ENCODE results near the gene QKI. TPM values are rescaled to one million over a fixed set of nuclear protein-coding genes. Genes with fewer than 3 reads are reported as not detected.

Gene QKI
- total and polyA plus RNA-seq, 4 donors, result 27.1 to 213 (median 89.5) TPM

DNA sequence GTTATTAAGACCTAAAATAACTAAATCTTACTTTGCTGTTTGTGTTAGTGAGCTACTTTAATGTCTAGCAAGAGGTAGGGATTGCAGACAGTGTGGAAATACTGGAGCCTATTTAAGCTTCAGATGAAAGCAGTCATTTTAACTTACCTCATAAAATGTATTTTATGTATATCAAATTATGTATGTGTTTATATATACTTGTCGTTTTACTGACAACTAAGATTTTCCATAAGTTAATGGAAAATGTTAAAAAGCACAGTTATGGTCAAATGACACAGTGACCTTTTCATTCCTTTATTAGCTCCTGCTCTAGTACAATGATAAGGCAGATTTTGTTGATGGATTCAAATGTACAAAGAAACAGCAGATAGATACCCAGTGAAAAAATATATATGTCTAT lies 34.6 kb downstream of the QKI start:
- H3K9me3 ChIP-seq (ENCODE audit: control insufficient read depth, low read length), result no peaks in the 10 kb centered on the region
- H3K27ac ChIP-seq (ENCODE audit: low read depth in 1 of 2, low read length in 2 of 2), result no peak overlapping the region
- 11 to 12% methylated on average over 1 of the region's 1 CpG for WGBS, 2 donors
- no peaks in the 10 kb centered on the region for H3K36me3 ChIP-seq (ENCODE audit: control insufficient read depth in 1 of 2, insufficient read depth in 2 of 2, low read length in 1 of 2)
- intact Hi-C loops (cut with DNase I), result no loop called here
- no peaks in the 10 kb centered on the region for H3K27me3 ChIP-seq (ENCODE audit: control insufficient read depth in 1 of 2, insufficient read depth in 2 of 2, low read length in 1 of 2)
- ATAC-seq (ENCODE audit: low FRiP score) (no peak), DNase-seq (no peak)
- H3K4me1 ChIP-seq (ENCODE audit: control insufficient read depth in 1 of 2, insufficient read depth in 2 of 2, low read length in 2 of 2), result peaks cover 0 to 3% of the 10 kb centered on the region in 2 donors
- no peak overlapping the region for H3K4me3 ChIP-seq (ENCODE audit: low read length in 2 of 2)

GRCh38 chr6:163454425-163454824 lies 39.9 kb downstream of the QKI start:
- no peak for DNase-seq
- Histone ChIP-seq H3K4me1 (ENCODE audit: control insufficient read depth in 1 of 2, insufficient read depth in 2 of 2, low read length in 2 of 2) (peaks cover 3 to 10% of the 10 kb centered on the region in 2 donors), H3K36me3 (ENCODE audit: control insufficient read depth in 1 of 2, insufficient read depth in 2 of 2, low read length in 1 of 2) (no peaks in the 10 kb centered on the region), H3K9me3 (ENCODE audit: control insufficient read depth, low read length) (no peaks in the 10 kb centered on the region), H3K4me3 (ENCODE audit: low read length in 2 of 2) (no peak overlapping the region), H3K27me3 (ENCODE audit: control insufficient read depth in 1 of 2, insufficient read depth in 2 of 2, low read length in 1 of 2) (no peaks in the 10 kb centered on the region), H3K27ac (ENCODE audit: low read depth in 1 of 2, low read length in 2 of 2) (no peak overlapping the region)
- 97 to 98% methylated on average over 2 of the region's 2 CpGs for WGBS, 2 donors
- no peak for ATAC-seq (ENCODE audit: low FRiP score)
- intact Hi-C loops (cut with DNase I), result no loop called here

GRCh38 chr6:163455552-163455951 lies 41.0 kb downstream of the QKI start:
- no peaks in the 10 kb centered on the region for H3K9me3 ChIP-seq (ENCODE audit: control insufficient read depth, low read length)
- H3K27me3 ChIP-seq (ENCODE audit: control insufficient read depth in 1 of 2, insufficient read depth in 2 of 2, low read length in 1 of 2), result no peaks in the 10 kb centered on the region
- ATAC-seq (ENCODE audit: low FRiP score), result no peak
- intact Hi-C loops (cut with DNase I), result no loop called here
- no peak overlapping the region for H3K4me3 ChIP-seq (ENCODE audit: low read length in 2 of 2)
- DNase-seq, result no peak
- H3K27ac ChIP-seq (ENCODE audit: low read depth in 1 of 2, low read length in 2 of 2), result no peak overlapping the region
- H3K36me3 ChIP-seq (ENCODE audit: control insufficient read depth in 1 of 2, insufficient read depth in 2 of 2, low read length in 1 of 2), result no peaks in the 10 kb centered on the region
- peaks cover 3 to 10% of the 10 kb centered on the region in 2 donors for H3K4me1 ChIP-seq (ENCODE audit: control insufficient read depth in 1 of 2, insufficient read depth in 2 of 2, low read length in 2 of 2)

GRCh38 chr6:163457637-163458561 lies 43.4 kb downstream of the QKI start:
- 68 to 70% methylated on average over 3 of the region's 3 CpGs for WGBS, 2 donors
- intact Hi-C loops (cut with DNase I), result no loop called here
- peaks cover 3 to 10% of the 10 kb centered on the region in 2 donors for H3K4me1 ChIP-seq (ENCODE audit: control insufficient read depth in 1 of 2, insufficient read depth in 2 of 2, low read length in 2 of 2)
- ATAC-seq (ENCODE audit: low FRiP score) (peak; percentile 56), DNase-seq (no peak)
- H3K27me3 ChIP-seq (ENCODE audit: control insufficient read depth in 1 of 2, insufficient read depth in 2 of 2, low read length in 1 of 2), result no peaks in the 10 kb centered on the region
- no peak overlapping the region for H3K4me3 ChIP-seq (ENCODE audit: low read length in 2 of 2)
- no peaks in the 10 kb centered on the region for H3K36me3 ChIP-seq (ENCODE audit: control insufficient read depth in 1 of 2, insufficient read depth in 2 of 2, low read length in 1 of 2)
- H3K9me3 ChIP-seq (ENCODE audit: control insufficient read depth, low read length), result no peaks in the 10 kb centered on the region
- no peak overlapping the region for H3K27ac ChIP-seq (ENCODE audit: low read depth in 1 of 2, low read length in 2 of 2)

DNA sequence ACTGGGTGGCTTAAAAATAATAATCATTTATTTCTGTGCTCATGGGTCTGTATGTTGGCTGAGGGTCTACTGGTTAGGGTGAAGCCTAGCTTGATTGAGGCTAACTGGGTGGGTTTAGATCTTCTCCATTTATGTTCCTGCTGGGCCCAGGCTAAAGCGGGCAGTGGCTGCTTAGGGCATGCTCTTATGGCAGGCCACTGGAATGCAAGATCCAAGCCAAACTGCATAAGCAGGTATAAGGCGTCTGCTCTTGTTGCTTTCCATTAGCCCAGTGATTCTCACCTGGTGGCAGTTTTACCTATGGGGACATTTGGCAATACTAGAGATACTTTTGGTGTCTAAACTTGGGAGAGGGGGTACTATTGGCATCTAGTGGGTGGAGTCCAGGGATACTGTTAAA lies 44.5 kb downstream of the QKI start:
- Histone ChIP-seq H3K4me1 (ENCODE audit: control insufficient read depth in 1 of 2, insufficient read depth in 2 of 2, low read length in 2 of 2) (peaks cover 5 to 10% of the 10 kb centered on the region in 2 donors), H3K4me3 (ENCODE audit: low read length in 2 of 2) (no peak overlapping the region), H3K27me3 (ENCODE audit: control insufficient read depth in 1 of 2, insufficient read depth in 2 of 2, low read length in 1 of 2) (no peaks in the 10 kb centered on the region), H3K9me3 (ENCODE audit: control insufficient read depth, low read length) (no peaks in the 10 kb centered on the region), H3K36me3 (ENCODE audit: control insufficient read depth in 1 of 2, insufficient read depth in 2 of 2, low read length in 1 of 2) (no peaks in the 10 kb centered on the region), H3K27ac (ENCODE audit: low read depth in 1 of 2, low read length in 2 of 2) (no peak overlapping the region)
- intact Hi-C loops (cut with DNase I), result no loop called here
- no peak for DNase-seq
- WGBS, 2 donors, result 82 to 97% methylated on average over 2 of the region's 2 CpGs
- no peak for ATAC-seq (ENCODE audit: low FRiP score)

GRCh38 chr6:163459536-163459935 lies 45.0 kb downstream of the QKI start:
- no peaks in the 10 kb centered on the region for H3K36me3 ChIP-seq (ENCODE audit: control insufficient read depth in 1 of 2, insufficient read depth in 2 of 2, low read length in 1 of 2)
- H3K9me3 ChIP-seq (ENCODE audit: control insufficient read depth, low read length), result no peaks in the 10 kb centered on the region
- peaks cover 5 to 10% of the 10 kb centered on the region in 2 donors for H3K4me1 ChIP-seq (ENCODE audit: control insufficient read depth in 1 of 2, insufficient read depth in 2 of 2, low read length in 2 of 2)
- no peak for DNase-seq
- no peak overlapping the region for H3K4me3 ChIP-seq (ENCODE audit: low read length in 2 of 2)
- 71 to 75% methylated on average over 2 of the region's 2 CpGs for WGBS, 2 donors
- no peak overlapping the region for H3K27ac ChIP-seq (ENCODE audit: low read depth in 1 of 2, low read length in 2 of 2)
- H3K27me3 ChIP-seq (ENCODE audit: control insufficient read depth in 1 of 2, insufficient read depth in 2 of 2, low read length in 1 of 2), result no peaks in the 10 kb centered on the region
- no peak for ATAC-seq (ENCODE audit: low FRiP score)
- intact Hi-C loops (cut with DNase I), result no loop called here

DNA sequence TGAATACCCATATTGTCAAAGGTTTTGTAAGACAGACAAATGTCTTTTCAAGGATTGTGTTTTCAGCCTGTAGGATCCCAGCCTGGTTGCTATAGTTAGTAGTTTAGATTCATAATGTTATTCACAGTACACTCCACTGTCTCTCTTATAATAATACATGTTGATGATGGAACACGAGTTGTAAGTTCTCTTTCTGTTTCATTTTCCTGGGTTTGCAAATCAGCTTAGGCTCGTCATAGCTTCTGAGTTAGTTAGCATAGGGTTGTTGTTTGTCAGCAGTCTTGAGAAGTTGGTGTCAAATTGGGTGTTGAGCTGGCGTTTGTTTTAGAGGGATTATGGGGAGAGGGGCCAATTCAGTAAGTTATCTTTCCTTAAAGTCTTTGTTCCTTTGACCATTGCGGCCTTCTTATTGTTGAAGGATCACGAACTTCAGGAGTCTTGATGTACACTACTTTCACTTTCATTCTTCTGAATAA lies 45.8 kb downstream of the QKI start:
- H3K36me3 ChIP-seq (ENCODE audit: control insufficient read depth in 1 of 2, insufficient read depth in 2 of 2, low read length in 1 of 2), result no peaks in the 10 kb centered on the region
- no peak for DNase-seq
- no peak overlapping the region for H3K27ac ChIP-seq (ENCODE audit: low read depth in 1 of 2, low read length in 2 of 2)
- WGBS, 2 donors, result 34 to 41% methylated on average over 5 of the region's 5 CpGs
- H3K4me3 ChIP-seq (ENCODE audit: low read length in 2 of 2), result peak overlapping the region; percentile 26 to 46
- peak; percentile 51 for ATAC-seq (ENCODE audit: low FRiP score)
- no peaks in the 10 kb centered on the region for H3K9me3 ChIP-seq (ENCODE audit: control insufficient read depth, low read length)
- intact Hi-C loops (cut with DNase I), result no loop called here
- peaks cover 5 to 10% of the 10 kb centered on the region in 2 donors for H3K4me1 ChIP-seq (ENCODE audit: control insufficient read depth in 1 of 2, insufficient read depth in 2 of 2, low read length in 2 of 2)
- no peaks in the 10 kb centered on the region for H3K27me3 ChIP-seq (ENCODE audit: control insufficient read depth in 1 of 2, insufficient read depth in 2 of 2, low read length in 1 of 2)

GRCh38 chr6:163461696-163462095 lies 47.2 kb downstream of the QKI start:
- intact Hi-C loops (cut with DNase I), result no loop called here
- Histone ChIP-seq H3K4me3 (ENCODE audit: low read length in 2 of 2) (no peak overlapping the region), H3K27me3 (ENCODE audit: control insufficient read depth in 1 of 2, insufficient read depth in 2 of 2, low read length in 1 of 2) (no peaks in the 10 kb centered on the region), H3K9me3 (ENCODE audit: control insufficient read depth, low read length) (no peaks in the 10 kb centered on the region), H3K36me3 (ENCODE audit: control insufficient read depth in 1 of 2, insufficient read depth in 2 of 2, low read length in 1 of 2) (no peaks in the 10 kb centered on the region), H3K4me1 (ENCODE audit: control insufficient read depth in 1 of 2, insufficient read depth in 2 of 2, low read length in 2 of 2) (peaks cover 5 to 10% of the 10 kb centered on the region in 2 donors), H3K27ac (ENCODE audit: low read depth in 1 of 2, low read length in 2 of 2) (no peak overlapping the region)
- no peak for DNase-seq
- no peak for ATAC-seq (ENCODE audit: low FRiP score)
- WGBS, 2 donors, result 95 to 96% methylated on average over 3 of the region's 3 CpGs

- 90 to 92% methylated on average over 5 of the region's 5 CpGs for WGBS, 2 donors
Measured at GRCh38 chr6:163463180-163463579, 48.7 kb downstream of the QKI start.

More at GRCh38 chr6:163463180-163463579, 48.7 kb downstream of the QKI start:
- no peak overlapping the region for H3K4me3 ChIP-seq (ENCODE audit: low read length in 2 of 2)
- H3K4me1 ChIP-seq (ENCODE audit: control insufficient read depth in 1 of 2, insufficient read depth in 2 of 2, low read length in 2 of 2), result peaks cover 5% of the 10 kb centered on the region in 2 donors
- H3K36me3 ChIP-seq (ENCODE audit: control insufficient read depth in 1 of 2, insufficient read depth in 2 of 2, low read length in 1 of 2), result no peaks in the 10 kb centered on the region
- ATAC-seq (ENCODE audit: low FRiP score) (no peak), DNase-seq (no peak)
- intact Hi-C loops (cut with DNase I), result no loop called here
- H3K27ac ChIP-seq (ENCODE audit: low read depth in 1 of 2, low read length in 2 of 2), result no peak overlapping the region
- H3K27me3 ChIP-seq (ENCODE audit: control insufficient read depth in 1 of 2, insufficient read depth in 2 of 2, low read length in 1 of 2), result no peaks in the 10 kb centered on the region
- no peaks in the 10 kb centered on the region for H3K9me3 ChIP-seq (ENCODE audit: control insufficient read depth, low read length)
